Transverse colon (tissue), 4 donors: ENCODE results near the gene GPC5. TPM values are rescaled to one million over a fixed set of nuclear protein-coding genes. Genes with fewer than 3 reads are reported as not detected.

Source experiments
- DNase-seq: peaks from one replicate; pipeline ENCODE4 v3.0.0-alpha.2; 2019
- H3K27ac ChIP-seq, 4 donors: fragments of 200-600 bp; sonication (generic); 2 replicates each; pipeline ENCODE4 v1.5.1; 2016 to 2018; ENCODE audit warnings: inconsistent platforms in 4 of 4
- H3K27me3 ChIP-seq: fragments of 200-600 bp; sonication (generic); 2 replicates; pipeline ENCODE4 v1.5.1; 2017; ENCODE audit warnings: inconsistent platforms
- H3K36me3 ChIP-seq, 4 donors: fragments of 200-600 bp; sonication (generic); 2 replicates each; pipeline ENCODE4 v1.5.1; 2017 to 2019; ENCODE audit warnings: inconsistent platforms in 4 of 4
- H3K4me1 ChIP-seq, 4 donors: fragments of 200-600 bp; sonication (generic); 2 replicates each; pipeline ENCODE4 v1.5.1; 2017 to 2020; ENCODE audit warnings: inconsistent platforms in 4 of 4
- H3K4me3 ChIP-seq, 4 donors: fragments of 200-600 bp; sonication (generic); 1 replicate in 1 of 4; 2 replicates in 3 of 4; pipeline versions ENCODE4 v1.5.1 to v1.6.1; 2017 to 2019; ENCODE audit warnings: inconsistent platforms in 4 of 4
- H3K9me3 ChIP-seq, 2 donors: fragments of 200-600 bp; sonication (generic); 2 replicates each; pipeline ENCODE4 v1.5.1; 2017 to 2019; ENCODE audit warnings: inconsistent platforms in 2 of 2
- EP300 ChIP-seq: sonication (generic); formaldehyde crosslinking; IDR thresholded peaks from one replicate; pipeline ENCODE4 v1.6.1; 2017; ENCODE audit warnings: antibody characterized with exemption, low read depth
- POLR2A ChIP-seq: fragments of 450-650 bp; IDR thresholded peaks from one replicate; pipeline ENCODE4 v1.6.1; 2016; ENCODE audit warnings: antibody characterized with exemption, mild to moderate bottlenecking, moderate library complexity
- POLR2AphosphoS5 ChIP-seq, 3 donors: sonication (generic); formaldehyde crosslinking; IDR thresholded peaks; one replicate each; pipeline ENCODE4 v1.6.1; 2016; ENCODE audit warnings: antibody characterized with exemption in 3 of 3
- WGBS, 2 donors: methylation state at CpG; one replicate each; pipeline ENCODE4 v1.1.5; 2018; ENCODE audit warnings: low coverage in 1 of 2; 5-methylcytosine and 5-hydroxymethylcytosine counted together
- in situ Hi-C, 4 donors: fragments of 200-750 bp; cut with MboI; loops; one replicate each; pipeline versions ENCODE4 v1.15.0 to v1.15.1; 2017; ENCODE audit warnings: low sequenced_read_pairs in 3 of 4, low pct_ligation_motif_present in 1 of 4, low pct_unique_long_range_greater_than_20kb in 1 of 4
- intact Hi-C: fragments of 100-400 bp; cut with DNase I; formaldehyde crosslinking; loops from one replicate; pipeline ENCODE4 v1.15.1; 2023; ENCODE audit warnings: low total_unique reads
- total RNA-seq, 4 donors: library from RNA; depleted of rRNA; stranded (reverse); fragments of >200 nt; gene quantifications; one replicate each; pipeline ENCODE4 v1.1.0, GENCODE V29; 2016
- TF ChIP-seq, protein P1 (sequence below), 5 experiments: fragments of 200-600 bp in 3 of 5; fragments of 450-650 bp in 2 of 5; sonication (generic) in 3 of 5; IDR thresholded peaks; 1 replicate in 2 of 5; 2 replicates in 3 of 5; pipeline ENCODE4 v1.5.1; 2016 to 2017; ENCODE audit warnings: antibody characterized with exemption in 5 of 5, inconsistent platforms in 3 of 5, mild to moderate bottlenecking in 2 of 5, moderate library complexity in 1 of 5

Gene GPC5
- total RNA-seq, 4 donors from 2014 or later = 0.48 to 1.4 TPM; not detected in 2

DNA sequence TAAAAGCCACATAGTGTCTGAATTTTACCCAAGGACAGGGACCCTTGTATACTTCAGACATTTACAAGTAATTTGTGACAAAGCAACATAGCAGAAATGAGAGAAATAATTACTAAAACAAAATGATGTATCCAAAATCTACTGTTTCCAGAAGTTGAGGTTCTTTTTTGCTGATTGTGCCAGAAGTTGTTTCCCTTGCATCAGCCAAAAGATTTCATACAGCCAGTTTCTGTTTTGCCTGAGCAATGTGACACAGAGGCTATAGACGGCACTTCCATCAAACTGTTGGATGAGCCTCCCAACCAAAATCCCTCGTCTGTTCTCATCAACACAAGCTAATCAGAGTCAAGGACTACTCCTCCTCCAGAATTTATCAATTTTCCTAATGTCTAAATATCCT, 915.0 kb downstream of the GPC5 start:
- H3K27ac ChIP-seq = no peak overlapping the region
- DNase-seq = no peak
- no peaks in the 10 kb centered on the region for H3K36me3 ChIP-seq
- WGBS, 2 donors = 50 to 68% methylated on average over 1 to 2 of the region's 2 CpGs
- no peaks in the 10 kb centered on the region for H3K4me1 ChIP-seq
- H3K9me3 ChIP-seq = no peaks in the 10 kb centered on the region
- intact Hi-C loops (no loop called here), in situ Hi-C loops (no loop called here)
- no peak overlapping the region for H3K4me3 ChIP-seq
- TF ChIP-seq POLR2AphosphoS5 (IDR thresholded peaks at IDR 0.05) (no peak), EP300 (no peak), POLR2A (no peak)
- TF ChIP-seq, protein P1, sequence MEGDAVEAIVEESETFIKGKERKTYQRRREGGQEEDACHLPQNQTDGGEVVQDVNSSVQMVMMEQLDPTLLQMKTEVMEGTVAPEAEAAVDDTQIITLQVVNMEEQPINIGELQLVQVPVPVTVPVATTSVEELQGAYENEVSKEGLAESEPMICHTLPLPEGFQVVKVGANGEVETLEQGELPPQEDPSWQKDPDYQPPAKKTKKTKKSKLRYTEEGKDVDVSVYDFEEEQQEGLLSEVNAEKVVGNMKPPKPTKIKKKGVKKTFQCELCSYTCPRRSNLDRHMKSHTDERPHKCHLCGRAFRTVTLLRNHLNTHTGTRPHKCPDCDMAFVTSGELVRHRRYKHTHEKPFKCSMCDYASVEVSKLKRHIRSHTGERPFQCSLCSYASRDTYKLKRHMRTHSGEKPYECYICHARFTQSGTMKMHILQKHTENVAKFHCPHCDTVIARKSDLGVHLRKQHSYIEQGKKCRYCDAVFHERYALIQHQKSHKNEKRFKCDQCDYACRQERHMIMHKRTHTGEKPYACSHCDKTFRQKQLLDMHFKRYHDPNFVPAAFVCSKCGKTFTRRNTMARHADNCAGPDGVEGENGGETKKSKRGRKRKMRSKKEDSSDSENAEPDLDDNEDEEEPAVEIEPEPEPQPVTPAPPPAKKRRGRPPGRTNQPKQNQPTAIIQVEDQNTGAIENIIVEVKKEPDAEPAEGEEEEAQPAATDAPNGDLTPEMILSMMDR (IDR thresholded peaks at IDR 0.05) = no peak
- H3K27me3 ChIP-seq = no peaks in the 10 kb centered on the region

DNA sequence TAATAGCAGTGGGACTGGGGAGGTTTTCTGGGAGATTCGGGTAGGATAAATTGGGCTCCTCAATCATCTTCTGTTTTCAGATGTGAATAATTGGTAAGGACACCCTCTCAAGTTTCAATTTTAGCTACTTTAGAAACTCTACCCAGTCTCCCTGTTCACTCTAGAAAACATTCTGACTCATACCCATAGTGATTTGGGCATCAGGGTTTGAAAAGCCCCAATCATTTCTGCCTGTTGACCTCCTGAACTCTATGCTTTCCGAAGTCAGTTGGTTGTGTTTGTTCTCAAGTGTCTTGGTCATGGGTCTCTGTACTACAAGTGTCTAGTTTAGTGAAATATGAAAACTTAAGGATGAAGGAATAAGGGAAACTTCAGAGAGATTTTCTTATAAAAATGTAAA, 916.8 kb downstream of the GPC5 start:
- no peaks in the 10 kb centered on the region for H3K9me3 ChIP-seq
- TF ChIP-seq POLR2A (no peak), POLR2AphosphoS5 (IDR thresholded peaks at IDR 0.05) (no peak), EP300 (no peak)
- TF ChIP-seq, protein P1 (IDR thresholded peaks at IDR 0.05) = no peak
- in situ Hi-C loops (no loop called here), intact Hi-C loops (no loop called here)
- H3K4me3 ChIP-seq = no peak overlapping the region
- no peaks in the 10 kb centered on the region for H3K27me3 ChIP-seq
- no peaks in the 10 kb centered on the region for H3K36me3 ChIP-seq
- no peak for DNase-seq
- H3K4me1 ChIP-seq = no peaks in the 10 kb centered on the region
- WGBS, 2 donors = 78 to 94% methylated on average over 2 of the region's 2 CpGs
- H3K27ac ChIP-seq = no peak overlapping the region

DNA sequence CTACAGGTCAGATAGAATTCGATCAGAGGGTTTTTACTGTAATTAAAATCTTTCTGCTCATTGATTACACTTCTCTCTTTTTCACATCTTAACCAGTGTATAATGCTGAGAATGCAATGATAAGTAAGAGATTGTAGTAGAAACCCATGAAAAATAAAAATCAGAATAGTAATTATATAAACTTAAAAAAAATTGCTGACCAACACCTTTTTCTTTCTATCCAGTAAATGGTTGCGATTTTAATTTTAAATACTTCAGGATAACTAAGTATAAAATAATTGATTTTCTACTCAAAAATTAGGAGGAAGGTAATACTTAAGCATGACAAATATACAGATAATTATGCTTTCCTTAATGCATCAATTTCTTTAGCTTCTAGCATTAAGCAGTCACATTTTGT, 917.6 kb downstream of the GPC5 start:
- Histone ChIP-seq H3K27ac (no peak overlapping the region), H3K9me3 (no peaks in the 10 kb centered on the region), H3K4me1 (no peaks in the 10 kb centered on the region), H3K27me3 (no peaks in the 10 kb centered on the region), H3K36me3 (no peaks in the 10 kb centered on the region), H3K4me3 (no peak overlapping the region)
- intact Hi-C loops (no loop called here), in situ Hi-C loops (no loop called here)
- 89 to 97% methylated on average over 2 of the region's 2 CpGs for WGBS, 2 donors
- TF ChIP-seq POLR2A (no peak), EP300 (no peak), POLR2AphosphoS5 (IDR thresholded peaks at IDR 0.05) (no peak)
- TF ChIP-seq, protein P1 (IDR thresholded peaks at IDR 0.05) = no peak
- no peak for DNase-seq

DNA sequence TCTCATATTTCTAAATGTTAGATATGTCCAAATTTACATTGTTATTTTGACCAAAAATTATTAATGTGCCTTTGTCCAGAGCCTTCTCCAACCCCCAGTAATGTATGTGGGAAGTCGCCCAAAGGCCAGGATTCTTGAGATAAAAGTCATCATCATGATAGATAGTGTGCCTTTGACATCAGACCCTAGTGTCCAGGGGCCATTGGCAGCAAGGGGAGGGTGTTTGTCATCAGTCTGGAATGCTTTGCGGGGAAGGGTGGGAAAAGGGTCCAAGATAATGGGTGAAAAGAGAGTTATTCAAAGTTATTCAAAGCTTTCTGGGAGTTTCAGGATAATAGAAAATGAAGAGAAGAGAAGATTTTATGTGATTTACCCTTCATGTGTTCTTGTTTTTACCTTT, 918.6 kb downstream of the GPC5 start:
- WGBS, 2 donors = 66 to 74% methylated on average over 2 of the region's 2 CpGs
- intact Hi-C loops (no loop called here), in situ Hi-C loops (no loop called here)
- Histone ChIP-seq H3K9me3 (no peaks in the 10 kb centered on the region), H3K4me1 (no peaks in the 10 kb centered on the region), H3K4me3 (no peak overlapping the region), H3K27ac (no peak overlapping the region), H3K36me3 (no peaks in the 10 kb centered on the region), H3K27me3 (no peaks in the 10 kb centered on the region)
- TF ChIP-seq, protein P1 (IDR thresholded peaks at IDR 0.05) = no peak
- TF ChIP-seq EP300 (no peak), POLR2A (no peak), POLR2AphosphoS5 (IDR thresholded peaks at IDR 0.05) (no peak)
- no peak for DNase-seq
